WERI-Rb-1 (cell line): ENCODE data around the gene RFX2.
A peak's percentile ranks its signal among the peaks of the same experiment; 100 is the strongest.

Source experiments
- DNase-seq: peaks from one replicate; pipeline ENCODE4 v3.0.0-alpha.2; 2020
- H3K27ac ChIP-seq: fragments of 250-450 bp; sonication (Bioruptor Pico); 2 replicates; pipeline ENCODE4 v1.5.1; 2020; ENCODE audit warnings: mild to moderate bottlenecking, moderate library complexity
- H3K27me3 ChIP-seq: fragments of 250-450 bp; sonication (Bioruptor Pico); 2 replicates; pipeline ENCODE4 v1.5.1; 2021; ENCODE audit warnings: mild to moderate bottlenecking, low read depth, moderate library complexity; ENCODE audit not compliant: insufficient read depth, severe bottlenecking
- H3K36me3 ChIP-seq: fragments of 250-450 bp; sonication (Bioruptor Pico); 2 replicates; pipeline ENCODE4 v1.5.1; 2020; ENCODE audit warnings: mild to moderate bottlenecking, moderate library complexity
- H3K4me3 ChIP-seq: 2 replicates; pipeline ENCODE4 v1.5.1; 2011; ENCODE audit warnings: low read depth, mild to moderate bottlenecking, control low read depth, low read length
- H3K9me3 ChIP-seq: fragments of 250-450 bp; sonication (Bioruptor Pico); 2 replicates; pipeline ENCODE4 v1.5.1; 2021; ENCODE audit warnings: mild to moderate bottlenecking, moderate library complexity; ENCODE audit not compliant: severe bottlenecking
- CTCF ChIP-seq: IDR thresholded peaks from 2 replicates; pipeline ENCODE4 v1.5.1; 2011; ENCODE audit warnings: low read depth, mild to moderate bottlenecking, control low read depth, inconsistent platforms, low read length

The RFX2 gene

GRCh38 chr19:6101291-6101825, 8.9 kb downstream of the RFX2 start:
- no peak for TF ChIP-seq CTCF
- H3K36me3 ChIP-seq, result no peaks in the 10 kb centered on the region
- no peak overlapping the region for H3K4me3 ChIP-seq
- peak overlapping the region; percentile 14; the same call in 1 of the 2 replicates for H3K27ac ChIP-seq
- H3K27me3 ChIP-seq, result no peaks in the 10 kb centered on the region
- no peak for DNase-seq
- peaks cover 3% of the 10 kb centered on the region for H3K9me3 ChIP-seq

GRCh38 chr19:6100284-6100915, 9.9 kb downstream of the RFX2 start:
- DNase-seq, result peak; percentile 43
- no peaks in the 10 kb centered on the region for H3K27me3 ChIP-seq
- peaks cover 3% of the 10 kb centered on the region for H3K9me3 ChIP-seq
- H3K36me3 ChIP-seq, result no peaks in the 10 kb centered on the region
- H3K27ac ChIP-seq, result peak overlapping the region; percentile 62
- TF ChIP-seq CTCF, result no peak
- peak overlapping the region; percentile 10; the same call in 1 of the 2 replicates for H3K4me3 ChIP-seq

DNA sequence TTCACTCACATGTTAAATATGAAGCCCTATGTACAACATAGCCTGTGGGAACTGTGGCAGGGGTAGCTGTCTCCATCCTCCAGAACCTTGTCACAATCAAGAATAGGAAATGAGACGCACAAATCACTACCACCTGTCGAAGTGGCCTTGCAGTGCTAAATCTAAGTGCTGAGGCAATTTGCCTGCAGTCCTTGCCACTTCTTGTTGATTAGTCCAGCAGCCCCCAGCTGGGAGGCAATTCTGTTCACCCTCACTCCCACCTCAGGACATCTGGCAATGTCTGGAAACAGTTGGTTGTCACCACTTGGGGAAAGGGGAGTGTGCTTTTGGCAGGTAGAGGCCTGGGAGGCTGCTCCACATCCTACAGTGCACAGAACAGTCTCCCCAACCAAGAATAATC, 10.7 kb downstream of the RFX2 start:
- TF ChIP-seq CTCF, result no peak

GRCh38 chr19:6099033-6099432, 11.3 kb downstream of the RFX2 start:
- no peaks in the 10 kb centered on the region for H3K36me3 ChIP-seq
- H3K9me3 ChIP-seq, result peaks cover 3% of the 10 kb centered on the region
- H3K4me3 ChIP-seq, result no peak overlapping the region
- DNase-seq, result no peak
- TF ChIP-seq CTCF, result no peak
- no peaks in the 10 kb centered on the region for H3K27me3 ChIP-seq
- peak overlapping the region; percentile 32 for H3K27ac ChIP-seq

More for the DNA sequence above, 10.7 kb downstream of the RFX2 start:
- Histone ChIP-seq H3K36me3 (no peaks in the 10 kb centered on the region), H3K27ac (peak overlapping the region; percentile 62), H3K27me3 (no peaks in the 10 kb centered on the region), H3K9me3 (peaks cover 3% of the 10 kb centered on the region), H3K4me3 (no peak overlapping the region)
- DNase-seq, result peak; percentile 58

DNA sequence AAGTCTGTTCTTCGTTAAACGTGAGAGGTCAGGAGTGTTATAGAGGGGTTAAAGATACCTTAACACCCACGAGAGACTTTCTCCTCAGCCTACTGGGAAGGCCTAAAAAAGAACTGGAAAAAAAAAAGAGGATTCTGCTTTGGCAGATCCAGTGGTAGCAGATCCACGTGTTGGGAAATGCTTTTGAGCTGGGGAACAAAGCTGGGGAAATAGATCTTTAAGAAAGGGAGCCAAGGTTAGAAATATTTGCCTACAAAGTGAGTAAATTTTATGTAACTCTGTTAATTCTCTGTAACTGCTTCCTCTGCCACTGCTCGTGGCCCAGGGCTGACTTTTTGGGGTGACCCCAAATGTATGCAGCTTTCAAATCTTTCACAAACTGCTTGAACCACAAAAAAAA, 11.7 kb downstream of the RFX2 start:
- Histone ChIP-seq H3K4me3 (no peak overlapping the region), H3K36me3 (no peaks in the 10 kb centered on the region), H3K27me3 (no peaks in the 10 kb centered on the region), H3K9me3 (peaks cover 3% of the 10 kb centered on the region), H3K27ac (no peak overlapping the region)
- TF ChIP-seq CTCF, result no peak
- DNase-seq, result no peak

DNA sequence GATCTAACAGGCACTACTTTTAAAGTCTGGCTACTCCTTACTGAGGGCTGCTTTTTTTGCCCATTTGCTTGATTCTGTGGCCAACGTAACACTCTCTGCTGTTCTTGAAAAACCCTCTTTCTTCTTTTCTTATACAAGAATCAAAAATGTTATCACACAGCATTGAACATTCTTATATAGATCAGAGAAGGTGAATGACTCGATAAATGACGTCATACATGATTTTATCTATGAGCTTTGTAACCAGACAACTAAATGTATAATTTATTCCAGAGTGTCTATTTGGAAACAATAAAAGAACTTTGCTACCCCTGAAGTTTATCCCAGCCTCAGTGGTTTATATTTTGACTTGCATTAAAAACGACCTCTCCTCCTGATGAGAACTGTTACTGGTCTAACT, 12.4 kb downstream of the RFX2 start:
- TF ChIP-seq CTCF, result no peak
- Histone ChIP-seq H3K36me3 (no peaks in the 10 kb centered on the region), H3K4me3 (no peak overlapping the region), H3K27me3 (no peaks in the 10 kb centered on the region), H3K27ac (no peak overlapping the region), H3K9me3 (peaks cover 3% of the 10 kb centered on the region)
- DNase-seq, result no peak
